ENCODE data around the gene STOML1. TPM values are rescaled to one million over a fixed set of nuclear protein-coding genes. Genes with fewer than 3 reads are reported as not detected.
A peak's percentile ranks its signal among the peaks of the same experiment; 100 is the strongest.

Gene STOML1
- total RNA-seq, 4 donors from 2014 or later, result 0.75 to 14.6 (median 4.5) TPM

DNA sequence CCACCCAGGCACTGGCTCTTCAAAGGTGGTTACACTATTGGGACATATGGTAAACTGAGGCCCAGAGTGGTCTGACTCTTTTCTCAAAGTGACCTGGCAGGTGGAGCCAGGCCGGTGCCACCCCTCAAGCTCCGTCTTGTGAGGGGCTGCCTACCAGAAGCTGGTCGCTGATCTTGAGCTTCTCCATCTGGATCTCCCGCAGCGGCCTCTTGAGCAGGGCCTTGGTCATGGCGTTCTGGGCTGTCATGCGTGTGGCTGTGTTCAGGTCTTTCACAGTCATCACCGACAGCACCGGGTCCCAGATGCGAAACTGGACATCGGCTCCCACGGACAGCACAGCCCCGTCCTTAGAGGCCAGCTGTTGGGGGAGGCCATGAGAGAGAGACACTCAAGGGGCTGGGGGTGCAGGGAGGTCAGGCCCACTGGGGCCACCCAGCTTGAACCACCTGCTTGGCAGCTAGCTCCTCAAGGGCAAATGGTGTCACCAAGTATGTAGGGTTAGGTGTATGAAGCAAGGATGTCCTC is 3.6 kb downstream of the STOML1 start:
- TF ChIP-seq POLR2A (IDR thresholded peaks at IDR 0.05) (no peak), EP300 (IDR thresholded peaks at IDR 0.05; ENCODE audit: low read depth) (no peak), CTCF (IDR thresholded peaks at IDR 0.05) (no peak), POLR2AphosphoS5 (IDR thresholded peaks at IDR 0.05) (no peak)
- no peaks in the 10 kb centered on the region for H3K9me3 ChIP-seq
- no peaks in the 10 kb centered on the region for H3K27me3 ChIP-seq
- H3K27ac ChIP-seq, result peak overlapping the region; percentile 89 to 96 (median 93)
- no peak overlapping the region for H3K4me3 ChIP-seq
- peaks cover 24 to 73% (median 38%) of the 10 kb centered on the region in 4 donors for H3K4me1 ChIP-seq
- in situ Hi-C loops (cut with MboI; ENCODE audit: low pct_ligation_motif_present in 1 of 4, low pct_unique_long_range_greater_than_20kb in 1 of 4, low sequenced_read_pairs in 3 of 4) (loop anchor here in 1 of 4 donors (10.0 kb wide), 1 partner anchor 46 kb away; no protein-coding TSS in a partner anchor), intact Hi-C loops (cut with DNase I; ENCODE audit: low total_unique reads) (no loop called here)
- no peaks in the 10 kb centered on the region for H3K36me3 ChIP-seq
- DNase-seq, result no peak
- WGBS, 2 donors (ENCODE audit: low coverage in 1 of 2), result 94% methylated on average over 13 of the region's 13 CpGs; no CpG with 5 or more reads in 1 of the 2 donors

GRCh38 chr15:73987681-73988444 is 4.2 kb downstream of the STOML1 start:
- Histone ChIP-seq H3K4me3 (no peak overlapping the region), H3K4me1 (peaks cover 27 to 73% (median 42%) of the 10 kb centered on the region in 4 donors), H3K27me3 (no peaks in the 10 kb centered on the region), H3K9me3 (no peaks in the 10 kb centered on the region), H3K27ac (peak overlapping the region; percentile 89 to 96 (median 93)), H3K36me3 (no peaks in the 10 kb centered on the region)
- no peak for DNase-seq
- in situ Hi-C loops (cut with MboI; ENCODE audit: low pct_ligation_motif_present in 1 of 4, low pct_unique_long_range_greater_than_20kb in 1 of 4, low sequenced_read_pairs in 3 of 4), result loop anchor here in 1 of 4 donors (10.0 kb wide), 1 partner anchor 47 kb away; no protein-coding TSS in a partner anchor
- intact Hi-C loops (cut with DNase I; ENCODE audit: low total_unique reads), result no loop called here
- WGBS, 2 donors (ENCODE audit: low coverage in 1 of 2), result 14 to 50% methylated on average over 4 to 9 of the region's 9 CpGs
- TF ChIP-seq POLR2AphosphoS5 (IDR thresholded peaks at IDR 0.05), result no peak
- no peak for TF ChIP-seq POLR2A (IDR thresholded peaks at IDR 0.05)
- no peak for TF ChIP-seq CTCF (IDR thresholded peaks at IDR 0.05)
- no peak for TF ChIP-seq EP300 (IDR thresholded peaks at IDR 0.05; ENCODE audit: low read depth)

- Histone ChIP-seq H3K27ac (peak overlapping the region in 3 of 4 donors; percentile 19 to 95 (median 89)), H3K9me3 (no peaks in the 10 kb centered on the region), H3K4me1 (peaks cover 33 to 74% (median 43%) of the 10 kb centered on the region in 4 donors), H3K36me3 (no peaks in the 10 kb centered on the region), H3K4me3 (no peak overlapping the region), H3K27me3 (no peaks in the 10 kb centered on the region)
- in situ Hi-C loops (cut with MboI; ENCODE audit: low pct_ligation_motif_present in 1 of 4, low pct_unique_long_range_greater_than_20kb in 1 of 4, low sequenced_read_pairs in 3 of 4) (loop anchor here in 1 of 4 donors (10.0 kb wide), 1 partner anchor 48 kb away; no protein-coding TSS in a partner anchor), intact Hi-C loops (cut with DNase I; ENCODE audit: low total_unique reads) (no loop called here)
- WGBS, 2 donors (ENCODE audit: low coverage in 1 of 2), result 88 to 100% methylated on average over 1 to 4 of the region's 4 CpGs
- no peak for TF ChIP-seq POLR2AphosphoS5 (IDR thresholded peaks at IDR 0.05)
- no peak for DNase-seq
These were observed 4.8 kb downstream of the STOML1 start for GRCh38 chr15:73987250-73987649.

DNA sequence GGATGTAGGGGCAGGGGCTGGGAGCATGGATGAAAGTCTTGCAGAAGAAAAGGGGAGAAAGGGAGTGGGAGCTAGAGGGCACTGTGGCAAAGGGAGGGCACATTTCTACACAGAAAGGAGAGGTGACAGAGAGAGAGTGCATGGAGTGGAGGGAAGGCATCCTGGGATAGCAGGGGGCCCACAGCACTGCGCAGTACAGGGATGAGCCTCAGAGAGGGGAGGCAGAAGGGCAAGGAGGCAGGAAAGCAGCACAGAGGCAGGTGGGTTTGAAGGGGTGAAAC is 5.4 kb downstream of the STOML1 start:
- DNase-seq, result no peak
- intact Hi-C loops (cut with DNase I; ENCODE audit: low total_unique reads), result no loop called here
- Histone ChIP-seq H3K9me3 (no peaks in the 10 kb centered on the region), H3K36me3 (no peaks in the 10 kb centered on the region), H3K27ac (peak overlapping the region in 1 of 4 donors; percentile 19), H3K27me3 (no peaks in the 10 kb centered on the region), H3K4me1 (peaks cover 38 to 77% (median 48%) of the 10 kb centered on the region in 4 donors), H3K4me3 (no peak overlapping the region)
- in situ Hi-C loops (cut with MboI; ENCODE audit: low pct_ligation_motif_present in 1 of 4, low pct_unique_long_range_greater_than_20kb in 1 of 4, low sequenced_read_pairs in 3 of 4), result loop anchor here in 1 of 4 donors (10.0 kb wide), 1 partner anchor 48 kb away; no protein-coding TSS in a partner anchor
- WGBS, 2 donors (ENCODE audit: low coverage in 1 of 2), result 88% methylated on average over 1 of the region's 1 CpG; no CpG with 5 or more reads in 1 of the 2 donors
- no peak for TF ChIP-seq POLR2A (IDR thresholded peaks at IDR 0.05)
- TF ChIP-seq EP300 (IDR thresholded peaks at IDR 0.05; ENCODE audit: low read depth), result no peak
- TF ChIP-seq CTCF (IDR thresholded peaks at IDR 0.05), result no peak
- no peak for TF ChIP-seq POLR2AphosphoS5 (IDR thresholded peaks at IDR 0.05)
